Muscle of arm (tissue), 14 donors: Measurements from ENCODE around the gene ARHGDIG. TPM values are rescaled to one million over a fixed set of nuclear protein-coding genes. Genes with fewer than 3 reads are reported as not detected.
"Not testable (repeated sequence)": the region's sequence is repeated elsewhere in the genome, so short reads cannot be mapped to it uniquely, and the experiment has no call there.

Experiments used
- DNase-seq: peaks from one replicate; pipeline ENCODE4 v3.0.0-alpha.2; 2013
- long read RNA-seq, 11 donors: transcript quantifications; one replicate each; lab custom pipeline, GENCODE V29; 2026
- polyA plus RNA-seq, 12 donors: library from polyadenylated mRNA; unstranded; fragments of 120-200 nt; gene quantifications; one replicate each; pipeline ENCODE4 v1.2.1, GENCODE V29; 2013; ENCODE audit not compliant: insufficient read length in 12 of 12

Gene ARHGDIG
- 1 to 10 TPM in 3 of 12 donors, under 1 TPM in 6, not detected in 3; 0.53 to 2.4 (median 0.93) TPM for polyA plus RNA-seq
- long read RNA-seq, donor 1, transcript ARHGDIG-201 (6 exons, 949 nt) = major isoform, 8 of 8 reads
- long read RNA-seq, donor 1, partial matches to known transcripts = 0 of 8 reads
- long read RNA-seq, donor 1, other reads (novel, unspliced or antisense) = 0 of 8 reads
- long read RNA-seq, donor 2 = 0 reads
- long read RNA-seq, donor 3 = 0 reads
- long read RNA-seq, donor 4 = 0 reads
- long read RNA-seq, donor 5 = 0 reads
- long read RNA-seq, donor 6, partial matches to known transcripts = 0 of 1 reads
- long read RNA-seq, donor 6, other reads (novel, unspliced or antisense) = 0 of 1 reads
- long read RNA-seq, donor 7 = 0 reads
- long read RNA-seq, donor 8, partial matches to known transcripts = 0 of 2 reads
- long read RNA-seq, donor 8, other reads (novel, unspliced or antisense) = 0 of 2 reads
- long read RNA-seq, donor 9, partial matches to known transcripts = 0 of 1 reads
- long read RNA-seq, donor 9, other reads (novel, unspliced or antisense) = 0 of 1 reads
- long read RNA-seq, donor 10 = 0 reads
- long read RNA-seq, donor 11 = 0 reads

DNA sequence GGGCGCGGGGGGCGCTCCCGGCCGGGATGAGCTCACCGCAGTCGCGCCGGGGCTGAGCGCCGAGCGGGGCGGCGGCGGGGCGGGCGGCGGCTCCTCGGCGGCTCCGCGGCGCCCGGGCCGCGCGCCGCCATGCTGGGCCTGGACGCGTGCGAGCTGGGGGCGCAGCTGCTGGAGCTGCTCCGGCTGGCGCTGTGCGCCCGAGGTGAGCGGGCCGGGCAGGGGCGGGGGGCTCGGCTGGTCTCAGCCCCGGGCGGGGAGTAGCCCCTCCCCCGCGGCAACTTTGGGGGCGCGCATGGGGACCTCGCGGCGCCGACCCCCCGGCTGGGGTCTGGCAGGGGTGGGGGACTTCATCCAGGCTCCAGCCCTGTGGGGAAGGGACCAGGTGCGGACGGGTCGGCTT lies at the start of gene ARHGDIG:
ARHGDIG (plus strand) TSS at position 40 of the 400 bp plus-strand sequence; CDS start at position 130, 90 bp downstream.
- no peak for DNase-seq

DNA sequence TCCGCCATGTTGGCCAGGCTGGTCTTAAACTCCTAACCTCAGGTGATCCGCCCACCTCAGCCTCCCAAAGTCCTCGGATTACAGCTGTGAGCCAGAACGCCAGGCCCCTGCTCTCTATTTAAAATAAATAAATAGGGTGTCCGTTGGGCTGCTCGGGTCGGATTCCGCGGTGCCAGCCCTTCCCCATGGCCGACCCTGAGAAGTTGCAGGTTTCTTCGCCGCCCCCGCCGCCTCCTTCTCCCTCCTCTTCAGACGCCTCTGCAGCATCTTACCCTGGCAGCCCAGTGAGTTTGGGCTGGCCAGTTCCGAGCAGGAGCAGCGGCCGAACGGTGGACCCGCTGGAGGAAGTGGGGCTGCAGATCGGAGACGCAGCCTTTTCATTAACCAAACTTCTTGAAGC lies 49.4 kb upstream of the ARHGDIG start:
- no peak for DNase-seq

DNA sequence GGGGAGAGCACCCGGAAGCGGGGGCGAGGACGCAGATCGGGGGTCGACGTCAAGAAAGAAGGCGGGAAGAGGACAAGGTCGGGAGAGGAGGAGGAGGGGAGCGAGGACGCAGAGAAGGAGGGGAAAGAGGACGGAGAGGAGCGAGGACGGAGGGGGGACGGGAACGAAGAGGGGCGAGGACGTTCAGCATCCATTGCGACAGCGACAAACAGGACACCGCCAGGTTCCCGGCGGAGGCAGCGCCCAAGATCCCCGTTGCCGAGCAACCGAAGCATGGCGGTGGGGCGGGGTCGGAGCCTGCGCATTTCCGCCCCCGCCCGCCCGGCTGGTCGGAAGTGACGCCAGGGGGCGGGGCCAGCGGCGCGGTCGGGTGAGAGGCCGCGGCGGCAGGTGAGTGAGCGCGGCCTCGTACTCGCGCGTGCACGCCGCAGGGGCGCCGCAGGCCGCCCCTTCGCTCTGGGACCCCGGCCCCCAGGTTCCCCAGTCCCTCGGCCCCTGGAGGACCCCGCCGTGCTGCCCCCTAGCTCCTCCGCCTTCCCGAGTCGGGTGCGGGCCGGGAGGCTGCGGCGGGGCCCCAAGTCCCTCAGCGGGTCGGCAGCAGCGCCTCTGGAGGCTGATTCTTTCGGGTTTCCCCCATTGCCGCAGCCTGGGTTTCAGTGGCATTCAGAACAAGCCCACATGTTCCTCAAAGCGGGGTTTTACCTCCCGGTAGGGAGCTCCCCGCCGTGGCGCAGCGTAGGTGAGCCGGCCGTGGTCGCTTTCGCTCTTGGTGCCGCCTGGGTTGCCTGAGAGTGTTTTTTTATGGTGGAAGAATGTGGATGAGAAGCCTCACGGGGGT lies 45.7 kb upstream of the ARHGDIG start, which contains the start of gene FAM234A:
FAM234A (plus strand) TSS at position 354 of the 838 bp plus-strand sequence. CDS start 19,593 bp downstream, outside the sequence.
- DNase-seq = peak; percentile 93

DNA sequence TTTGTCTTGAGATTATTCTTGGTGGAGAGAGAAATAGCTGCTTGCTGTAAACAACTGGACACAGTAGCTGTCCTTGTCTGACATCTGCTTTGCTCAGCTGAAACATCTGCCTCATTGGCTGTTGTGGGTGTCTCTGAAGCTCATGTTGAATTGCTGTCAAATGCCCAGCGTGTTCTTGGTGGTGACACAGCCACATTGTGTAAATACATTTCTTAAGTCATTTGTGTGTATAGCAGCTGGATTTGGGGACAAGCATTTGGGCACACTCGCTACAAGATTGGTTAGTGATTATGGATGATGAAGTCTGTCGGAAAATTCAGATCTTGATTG lies 40.5 kb upstream of the ARHGDIG start:
- no peak for DNase-seq

DNA sequence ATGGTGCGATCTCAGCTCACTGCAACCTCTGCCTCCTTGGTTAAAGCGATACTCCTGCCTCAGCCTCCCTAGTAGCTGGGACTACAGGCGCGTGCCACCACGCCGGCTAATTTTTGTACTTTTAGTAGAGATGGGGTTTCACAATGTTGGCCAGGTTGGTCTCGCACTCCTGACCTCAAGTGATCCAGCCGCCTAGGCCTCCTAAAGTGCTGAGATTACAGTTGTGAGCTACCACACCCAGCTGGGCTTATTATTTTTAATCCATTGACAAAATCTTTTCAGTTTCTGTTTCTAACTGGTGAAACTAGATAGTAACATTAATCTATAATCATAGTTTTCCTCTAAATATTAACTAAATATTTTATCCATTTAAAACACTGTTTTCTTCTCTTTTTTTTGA lies 39.8 kb upstream of the ARHGDIG start:
- no peak for DNase-seq

DNA sequence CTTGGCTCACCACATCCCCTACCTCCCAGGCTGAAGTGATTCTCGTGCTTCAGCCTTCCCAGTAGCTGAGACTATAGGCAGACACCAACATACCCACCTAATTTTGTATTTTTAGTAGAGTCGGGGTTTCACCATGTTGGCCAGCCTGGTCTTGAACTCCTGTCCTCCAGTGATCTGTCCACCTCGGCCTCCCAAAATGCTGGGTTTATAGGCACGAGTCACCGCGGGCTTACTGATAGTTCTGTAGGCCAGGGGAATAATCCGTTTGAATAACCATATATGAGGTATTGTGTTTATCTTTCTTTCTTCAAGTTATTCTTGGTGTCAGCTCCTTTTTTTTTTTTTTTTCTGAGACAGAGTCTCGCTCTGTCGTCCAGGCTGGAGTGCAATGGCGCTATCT lies 38.1 kb upstream of the ARHGDIG start:
- no peak for DNase-seq

DNA sequence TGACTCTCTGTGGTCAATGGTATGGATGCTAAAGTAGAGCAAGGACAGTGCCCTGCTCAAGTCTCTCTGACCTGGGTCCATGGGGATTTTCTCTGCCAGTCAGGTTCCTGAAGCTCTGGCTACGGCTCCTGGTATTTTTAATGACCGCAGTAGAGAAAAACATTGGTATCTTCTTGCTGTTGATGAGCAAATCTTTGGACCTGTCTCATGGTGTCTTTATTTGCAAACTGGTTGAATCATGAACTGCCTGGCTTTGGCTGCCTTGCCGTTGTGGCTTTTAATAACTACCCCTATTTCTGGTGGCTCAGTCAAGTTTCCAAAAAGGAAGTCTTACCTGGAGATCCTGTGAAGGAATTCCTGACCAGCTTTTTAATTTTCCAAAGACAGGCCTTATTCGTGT lies 37.0 kb upstream of the ARHGDIG start:
- no peak for DNase-seq

DNA sequence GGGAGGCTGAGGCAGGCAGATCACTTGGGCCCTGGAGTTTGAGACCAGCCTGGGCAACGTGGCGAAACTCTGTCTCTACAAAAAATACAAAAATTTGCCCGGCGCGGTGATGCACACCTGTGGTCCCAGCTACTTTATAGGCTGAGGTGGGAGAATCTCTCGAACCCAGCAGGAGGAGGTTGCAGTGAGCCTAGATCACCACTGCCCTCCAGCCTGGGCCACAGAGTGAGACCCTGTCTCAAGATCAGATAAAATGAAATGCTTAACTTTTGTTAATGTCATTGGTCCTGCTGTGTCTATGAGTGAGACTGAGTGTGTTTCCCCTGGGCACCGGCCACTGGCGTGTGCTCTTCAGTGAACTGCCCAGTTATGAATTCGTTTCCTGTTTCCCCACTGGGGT lies 35.3 kb upstream of the ARHGDIG start:
- DNase-seq = no peak

DNA sequence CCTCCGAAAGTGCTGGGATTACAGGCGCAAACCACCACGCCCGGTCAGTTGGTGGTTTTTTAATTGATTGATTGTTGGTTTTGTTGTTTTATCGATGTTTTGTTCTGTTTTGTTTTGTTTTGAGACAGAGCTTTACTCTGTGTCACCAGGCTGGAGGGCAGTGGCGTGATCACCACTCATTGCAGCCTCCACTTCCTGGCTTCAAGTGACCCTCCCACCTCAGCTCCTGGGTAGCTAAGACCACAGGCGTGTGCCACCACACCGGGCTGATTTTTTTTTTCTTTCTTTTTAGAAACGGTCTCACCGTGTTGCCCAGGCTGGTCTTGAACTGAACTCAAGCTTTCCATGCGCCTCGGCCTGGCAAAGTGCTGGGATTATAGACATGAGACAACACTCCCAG lies 33.4 kb upstream of the ARHGDIG start:
- DNase-seq = no peak

DNA sequence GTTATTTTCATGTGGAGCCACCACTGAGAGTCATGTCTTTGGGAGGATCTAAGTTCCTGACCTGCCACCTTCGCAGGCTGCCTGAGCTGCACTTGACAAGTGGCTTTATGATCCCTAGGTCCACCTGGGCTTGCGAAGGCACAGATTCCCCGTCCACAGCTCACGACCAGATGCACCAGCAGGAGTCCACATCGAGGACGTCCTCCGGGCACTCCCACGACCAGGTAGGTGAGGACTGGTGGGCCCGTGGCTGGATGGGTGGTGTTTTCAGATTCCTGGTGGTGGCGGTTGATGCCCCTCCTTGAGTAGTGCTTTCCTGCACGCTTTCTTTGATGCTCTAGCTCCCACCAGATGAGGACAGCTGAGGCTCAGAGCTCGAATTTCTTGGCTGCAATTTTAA lies 31.0 kb upstream of the ARHGDIG start:
- no peak for DNase-seq

DNA sequence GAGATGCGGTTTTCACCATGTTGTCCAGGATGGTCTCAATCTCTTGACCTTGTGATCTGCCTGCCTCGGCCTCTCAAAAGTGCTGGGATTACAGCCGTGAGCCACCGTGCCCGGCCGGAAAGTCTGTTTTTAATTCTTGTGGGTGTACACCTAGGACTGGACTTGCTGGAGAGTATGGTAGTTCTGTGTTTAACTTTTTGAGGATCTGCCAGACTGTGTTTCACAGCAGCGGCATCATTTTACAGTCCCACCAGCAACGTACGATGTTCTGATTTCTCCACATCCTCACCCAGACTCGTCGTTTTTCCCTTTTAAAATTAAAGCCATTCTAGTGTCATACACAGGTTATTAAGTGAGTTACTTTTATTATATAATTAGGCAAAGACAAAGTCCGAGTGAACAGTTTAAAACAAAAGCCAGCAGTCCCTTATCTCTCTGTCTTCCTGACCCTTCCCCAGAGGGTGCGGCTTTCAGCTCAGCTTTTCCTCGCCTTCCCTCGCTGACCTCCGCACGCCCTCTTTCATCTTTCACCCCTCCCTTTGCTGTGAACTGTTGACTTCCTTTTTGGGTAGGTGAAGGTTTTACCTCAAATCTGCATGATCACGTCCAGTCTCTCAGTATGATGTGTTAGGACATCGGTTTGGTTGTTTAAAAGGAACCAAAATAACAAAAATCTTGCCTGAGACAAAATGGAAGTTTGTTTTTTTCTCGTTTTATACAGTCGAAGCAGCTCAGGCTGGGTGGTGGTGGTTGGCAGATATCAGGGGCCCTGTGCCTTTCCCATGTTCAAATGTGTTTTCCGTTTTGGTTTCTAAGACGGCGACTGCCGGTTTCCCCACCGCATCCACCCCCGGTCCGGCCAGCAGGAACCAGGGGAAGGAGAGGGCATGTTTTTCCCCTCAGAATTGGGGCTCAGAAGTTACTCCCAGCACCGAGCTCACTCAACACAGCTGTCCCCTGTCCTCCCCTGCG lies 27.7 kb upstream of the ARHGDIG start:
- DNase-seq = no peak

DNA sequence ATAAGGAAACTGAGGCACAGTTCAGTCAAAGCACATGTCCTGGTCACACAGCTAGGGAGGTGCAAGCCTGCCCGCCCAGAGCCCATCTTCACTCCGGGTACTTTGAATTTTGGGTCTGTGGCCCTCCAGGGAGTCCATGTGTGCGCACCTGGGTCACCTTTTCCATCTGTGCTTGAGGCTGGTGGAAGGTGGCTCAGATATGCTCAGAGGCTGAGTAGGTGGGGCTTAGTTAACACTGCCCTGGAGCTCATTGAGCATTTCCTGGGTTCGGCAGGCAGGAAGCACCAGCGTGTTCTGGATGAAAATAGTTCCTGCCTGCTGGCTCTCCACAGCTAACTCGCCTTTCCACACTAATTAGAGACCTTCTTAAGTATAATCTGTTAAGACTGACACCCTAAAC lies 26.6 kb upstream of the ARHGDIG start:
- no peak for DNase-seq

DNA sequence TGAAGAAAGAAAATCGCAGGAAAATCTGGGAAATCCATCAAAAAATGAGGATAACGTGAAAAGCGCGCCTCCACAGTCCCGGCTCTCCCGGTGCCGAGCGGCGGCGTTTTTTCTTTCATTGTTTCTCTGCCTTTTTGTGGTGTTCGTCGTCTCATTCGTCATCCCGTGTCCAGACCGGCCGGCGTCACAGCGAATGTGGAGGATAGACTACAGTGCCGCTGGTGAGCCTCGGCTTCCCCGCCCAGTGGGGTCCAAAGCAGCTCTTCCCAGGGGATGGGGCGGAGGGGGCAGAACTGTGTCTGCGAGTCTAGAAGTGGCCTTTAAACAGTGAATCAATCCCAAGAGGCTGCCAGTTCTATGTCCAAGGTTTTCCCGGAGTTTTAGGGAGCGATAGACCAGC lies 25.9 kb upstream of the ARHGDIG start:
- no peak for DNase-seq

DNA sequence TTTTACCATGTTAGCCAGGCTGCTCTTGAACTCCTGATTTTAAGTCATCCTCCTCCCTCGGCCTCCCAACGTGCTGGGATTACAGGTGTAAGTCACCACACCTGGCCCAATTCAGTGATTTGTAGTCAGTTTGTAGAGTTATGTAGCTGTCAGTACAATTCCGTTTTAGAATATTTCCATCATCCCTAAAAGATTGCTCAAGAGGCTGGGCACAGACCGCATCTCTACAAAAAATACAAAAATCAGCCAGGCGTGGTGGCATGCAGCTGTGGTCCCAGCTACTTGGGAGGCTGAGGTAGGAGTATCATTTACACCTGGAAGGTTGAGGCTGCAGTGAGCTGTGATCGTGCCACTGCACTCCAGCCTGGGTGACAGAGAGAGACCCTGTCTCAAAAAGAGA lies 25.2 kb upstream of the ARHGDIG start:
- DNase-seq = no peak

DNA sequence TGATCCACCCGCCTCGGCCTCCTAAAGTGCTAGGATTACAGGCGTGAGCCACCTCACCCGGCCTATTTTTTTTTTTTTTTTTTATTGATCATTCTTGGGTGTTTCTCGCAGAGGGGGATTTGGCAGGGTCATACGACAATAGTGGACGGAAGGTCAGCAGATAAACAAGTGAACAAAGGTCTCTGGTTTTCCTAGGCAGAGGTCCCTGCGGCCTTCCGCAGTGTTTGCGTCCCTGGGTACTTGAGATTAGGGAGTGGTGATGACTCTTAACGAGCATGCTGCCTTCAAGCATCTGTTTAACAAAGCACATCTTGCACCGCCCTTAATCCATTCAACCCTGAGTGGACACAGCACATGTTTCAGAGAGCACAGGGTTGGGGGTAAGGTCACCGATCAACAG lies 22.3 kb upstream of the ARHGDIG start:
- DNase-seq = not testable (repeated sequence)

DNA sequence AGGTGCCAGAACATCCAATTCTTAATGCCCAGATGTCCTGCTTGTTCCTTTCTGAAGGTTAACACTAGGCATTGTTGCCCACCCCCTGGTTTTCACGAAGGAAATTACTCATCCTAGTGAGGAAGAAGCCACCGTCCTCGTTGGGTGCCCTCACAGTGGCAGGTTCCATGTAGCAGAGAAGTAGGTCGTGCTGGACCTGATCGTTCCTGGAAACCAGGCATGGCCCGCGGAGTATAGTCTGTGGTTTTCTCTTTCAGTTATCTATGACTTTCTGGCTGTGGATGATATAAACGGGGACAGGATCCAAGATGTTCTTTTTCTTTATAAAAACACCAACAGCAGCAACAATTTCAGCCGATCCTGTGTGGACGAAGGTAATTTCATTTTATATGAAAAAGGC lies 21.2 kb upstream of the ARHGDIG start:
- no peak for DNase-seq

DNA sequence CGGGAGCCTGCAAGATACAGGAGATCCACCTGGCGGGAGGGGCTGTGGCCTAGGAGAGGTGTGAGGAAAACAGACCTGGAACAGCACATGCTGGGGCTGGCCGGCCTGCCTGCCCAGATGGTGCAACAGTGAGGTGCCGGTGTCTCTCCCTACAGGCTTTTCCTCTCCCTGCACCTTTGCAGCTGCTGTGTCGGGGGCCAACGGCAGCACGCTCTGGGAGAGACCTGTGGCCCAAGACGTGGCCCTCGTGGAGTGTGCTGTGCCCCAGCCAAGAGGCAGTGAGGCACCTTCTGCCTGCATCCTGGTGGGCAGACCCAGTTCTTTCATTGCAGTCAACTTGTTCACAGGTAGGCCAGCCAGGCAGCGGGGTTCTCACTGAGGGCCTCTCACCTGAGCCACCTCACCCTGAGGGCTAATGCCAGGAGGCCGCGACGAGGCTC lies 20.6 kb upstream of the ARHGDIG start:
- no peak for DNase-seq

DNA sequence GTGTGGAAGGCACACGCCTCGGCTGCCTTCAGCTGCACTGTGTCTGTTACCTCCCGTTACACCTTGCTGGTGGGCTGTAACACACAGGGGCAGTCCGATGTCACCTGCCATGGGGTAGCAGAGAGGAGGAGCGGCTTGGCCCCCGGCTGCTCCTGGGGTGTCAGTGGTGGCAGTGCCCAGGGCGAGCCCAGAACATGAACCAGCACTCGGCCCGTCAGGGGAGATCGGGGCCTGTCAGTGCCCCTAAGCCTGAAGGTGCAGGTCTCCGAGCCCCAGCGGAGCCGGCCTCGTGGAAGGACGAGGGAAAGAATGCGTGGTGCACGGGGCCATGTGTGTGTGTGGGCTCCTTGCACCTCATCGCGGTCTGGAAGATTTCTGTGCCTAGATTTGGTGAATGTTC lies 20.1 kb upstream of the ARHGDIG start:
- no peak for DNase-seq

DNA sequence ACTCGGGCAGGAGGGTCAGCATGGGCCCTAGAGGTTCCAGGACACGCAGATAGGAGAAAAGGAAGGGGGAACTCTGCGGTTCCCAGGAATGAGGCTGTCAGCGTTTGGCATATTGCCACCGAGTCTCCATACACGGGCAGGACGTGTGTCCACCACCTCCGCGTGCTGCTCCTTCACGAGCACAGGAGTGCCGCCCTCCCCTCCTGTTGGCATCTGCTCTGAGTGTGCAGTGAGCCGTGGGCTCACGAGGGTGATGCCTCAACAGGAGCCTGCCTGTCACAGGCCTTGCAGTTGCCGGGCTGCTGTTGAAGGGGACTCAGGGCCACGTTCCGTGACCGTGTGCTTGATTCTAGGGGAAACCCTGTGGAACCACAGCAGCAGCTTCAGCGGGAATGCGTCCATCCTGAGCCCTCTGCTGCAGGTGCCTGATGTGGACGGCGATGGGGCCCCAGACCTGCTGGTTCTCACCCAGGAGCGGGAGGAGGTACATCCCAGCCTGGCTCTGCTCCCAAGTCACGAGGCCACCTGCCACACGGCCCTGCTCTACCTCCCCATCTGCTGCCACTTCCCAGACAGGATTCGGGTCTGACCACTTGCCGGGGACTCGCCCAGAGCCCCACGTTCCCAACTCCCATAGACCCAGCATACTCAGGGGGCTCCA lies 19.2 kb upstream of the ARHGDIG start:
- no peak for DNase-seq

DNA sequence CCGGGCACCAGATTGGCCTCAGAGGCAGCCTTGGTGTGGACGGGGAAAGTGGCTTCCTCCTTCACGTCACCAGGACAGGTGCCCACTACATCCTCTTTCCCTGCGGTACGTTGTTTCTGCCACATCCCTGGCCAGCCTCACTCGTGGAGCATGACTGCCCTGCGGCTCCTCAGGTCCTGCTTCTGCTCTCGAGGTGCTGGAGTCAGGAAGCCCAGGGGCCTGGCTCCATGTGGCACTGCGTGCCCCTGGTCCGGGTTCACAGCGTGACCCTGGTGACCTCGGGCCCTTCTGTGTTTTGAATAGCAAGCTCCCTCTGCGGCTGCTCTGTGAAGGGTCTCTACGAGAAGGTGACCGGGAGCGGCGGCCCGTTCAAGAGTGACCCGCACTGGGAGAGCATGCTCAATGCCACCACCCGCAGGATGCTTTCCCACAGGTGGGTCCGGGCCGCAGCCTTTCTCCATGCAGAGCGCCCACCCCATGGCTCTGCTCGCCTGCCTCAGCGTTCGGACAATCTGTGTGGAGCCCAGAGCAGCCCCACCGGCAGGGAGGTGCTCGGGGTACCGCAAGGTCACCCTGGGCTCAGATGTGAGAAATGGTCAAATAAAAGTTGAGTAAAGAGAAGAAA lies 18.2 kb upstream of the ARHGDIG start:
- DNase-seq = no peak
